H9 (cell line): Measurements from ENCODE around the gene PUS7. TPM values are rescaled to one million over a fixed set of nuclear protein-coding genes. Genes with fewer than 3 reads are reported as not detected.

Source experiments
- DNase-seq: peaks from one replicate; pipeline ENCODE4 v3.0.0-alpha.2; 2017
- H2AFZ ChIP-seq: one replicate; pipeline ENCODE4 v1.6.1; 2013; ENCODE audit warnings: mild to moderate bottlenecking, low read length, control low read depth, moderate library complexity
- H2AK5ac ChIP-seq: 2 replicates; pipeline ENCODE4 v1.6.1; 2013; ENCODE audit warnings: low read length, control low read depth, mixed read lengths; ENCODE audit not compliant: insufficient read length
- H2BK120ac ChIP-seq: one replicate; pipeline ENCODE4 v1.6.1; 2013; ENCODE audit warnings: low read depth, mild to moderate bottlenecking, low read length, control low read depth, inconsistent platforms; ENCODE audit not compliant: poor library complexity, severe bottlenecking
- H2BK12ac ChIP-seq: 2 replicates; pipeline ENCODE4 v1.6.1; 2013; ENCODE audit warnings: low read length, control low read depth, mixed read lengths, low read depth; ENCODE audit not compliant: insufficient read length
- H2BK15ac ChIP-seq: 2 replicates; pipeline ENCODE4 v1.6.1; 2013; ENCODE audit warnings: low read depth, low read length, control low read depth
- H2BK20ac ChIP-seq: one replicate; pipeline ENCODE4 v1.6.1; 2013; ENCODE audit warnings: low read depth, mild to moderate bottlenecking, low read length, control low read depth, inconsistent platforms; ENCODE audit not compliant: poor library complexity, severe bottlenecking
- H2BK5ac ChIP-seq: 2 replicates; pipeline ENCODE4 v1.6.1; 2013; ENCODE audit warnings: low read length, control low read depth, mixed read lengths; ENCODE audit not compliant: insufficient read length
- H3K14ac ChIP-seq: 2 replicates; pipeline ENCODE4 v1.6.1; 2013; ENCODE audit warnings: low read length, control low read depth; ENCODE audit not compliant: insufficient read depth
- H3K18ac ChIP-seq: 2 replicates; pipeline ENCODE4 v1.6.1; 2013; ENCODE audit warnings: low read depth, mild to moderate bottlenecking, mixed read lengths, low read length, control low read depth; ENCODE audit not compliant: insufficient read length
- H3K23ac ChIP-seq: 2 replicates; pipeline ENCODE4 v1.6.1; 2013; ENCODE audit warnings: low read length, control low read depth, mixed read lengths, low read depth; ENCODE audit not compliant: insufficient read length
- H3K23me2 ChIP-seq: 2 replicates; pipeline ENCODE4 v1.6.1; 2013; ENCODE audit warnings: low read depth, mild to moderate bottlenecking, mixed read lengths, low read length, control low read depth; ENCODE audit not compliant: insufficient read length, poor library complexity, severe bottlenecking
- H3K27ac ChIP-seq: 2 replicates; pipeline ENCODE4 v1.5.1; 2013; ENCODE audit warnings: low read length, control low read depth, mixed read lengths, low read depth; ENCODE audit not compliant: insufficient read length
- H3K27me3 ChIP-seq: 2 replicates; pipeline ENCODE4 v1.6.1; 2013; ENCODE audit warnings: low read length, control low read depth, inconsistent platforms; ENCODE audit not compliant: insufficient read depth
- H3K4ac ChIP-seq: 2 replicates; pipeline ENCODE4 v1.6.1; 2013; ENCODE audit warnings: low read depth, mild to moderate bottlenecking, control low read depth, inconsistent platforms, low read length, moderate library complexity
- H3K4me1 ChIP-seq: 2 replicates; pipeline ENCODE4 v1.6.1; 2013; ENCODE audit warnings: low read length, control low read depth, inconsistent platforms; ENCODE audit not compliant: insufficient read depth
- H3K4me2 ChIP-seq: 2 replicates; pipeline ENCODE4 v1.6.1; 2013; ENCODE audit warnings: low read length, control low read depth, mixed read lengths; ENCODE audit not compliant: insufficient read length, insufficient read depth
- H3K56ac ChIP-seq: 2 replicates; pipeline ENCODE4 v1.6.1; 2013; ENCODE audit warnings: low read depth, mild to moderate bottlenecking, mixed read lengths, low read length, control low read depth; ENCODE audit not compliant: insufficient read length
- H3K79me1 ChIP-seq: 2 replicates; pipeline ENCODE4 v1.6.1; 2013; ENCODE audit warnings: low read depth, mild to moderate bottlenecking, moderate library complexity, low read length, control low read depth, inconsistent platforms; ENCODE audit not compliant: insufficient read depth, poor library complexity, severe bottlenecking
- H3K79me2 ChIP-seq: 2 replicates; pipeline ENCODE4 v1.6.1; 2013; ENCODE audit warnings: low read length, control low read depth, inconsistent platforms; ENCODE audit not compliant: insufficient read depth
- H3K9ac ChIP-seq: 2 replicates; pipeline ENCODE4 v1.6.1; 2013; ENCODE audit warnings: low read length, control low read depth, mixed read lengths; ENCODE audit not compliant: insufficient read length; ENCODE audit errors: extremely low read depth
- H3K9me3 ChIP-seq: one replicate; pipeline ENCODE4 v1.6.1; 2013; ENCODE audit warnings: low read depth, low read length, inconsistent platforms; ENCODE audit not compliant: control insufficient read depth
- H3T11ph ChIP-seq: one replicate; pipeline ENCODE4 v1.6.1; 2013; ENCODE audit warnings: mild to moderate bottlenecking, low read length, control low read depth, inconsistent platforms
- H4K20me1 ChIP-seq: one replicate; pipeline ENCODE4 v1.6.1; 2013; ENCODE audit not compliant: control insufficient read depth, insufficient read length, insufficient read depth
- H4K5ac ChIP-seq: 2 replicates; pipeline ENCODE4 v1.6.1; 2013; ENCODE audit warnings: low read depth, mild to moderate bottlenecking, mixed read lengths, low read length, control low read depth; ENCODE audit not compliant: insufficient read length
- H4K8ac ChIP-seq: replicated peaks from 2 replicates; pipeline ENCODE4 v1.6.1; 2013; ENCODE audit warnings: low read length, control low read depth, mixed read lengths, low read depth; ENCODE audit not compliant: insufficient read length
- H4K91ac ChIP-seq: 2 replicates; pipeline ENCODE4 v1.6.1; 2013; ENCODE audit warnings: low read depth, mild to moderate bottlenecking, moderate library complexity, mixed read lengths, low read length, control low read depth; ENCODE audit not compliant: insufficient read length
- H3K27ac Mint-ChIP-seq, 3 experiments: 2 replicates in 2 of 3; 3 replicates in 1 of 3; pipeline ENCODE4 v1.8.0; 2020 to 2021; ENCODE audit warnings: mixed read lengths in 3 of 3, mild to moderate bottlenecking in 1 of 3, moderate library complexity in 1 of 3
- H3K27me3 Mint-ChIP-seq: 2 replicates; pipeline ENCODE4 v1.8.0; 2021; ENCODE audit warnings: low read depth, mild to moderate bottlenecking, moderate library complexity, mixed read lengths
- H3K36me3 Mint-ChIP-seq, 3 experiments: 2 replicates in 2 of 3; 3 replicates in 1 of 3; pipeline ENCODE4 v1.8.0; 2020 to 2021; ENCODE audit warnings: low read depth in 3 of 3, mixed read lengths in 3 of 3; ENCODE audit not compliant: insufficient read depth in 1 of 3
- H3K4me1 Mint-ChIP-seq, 2 experiments: 2 replicates each; pipeline ENCODE4 v1.8.0; 2020; ENCODE audit warnings: mixed read lengths in 2 of 2
- H3K4me3 Mint-ChIP-seq, 2 experiments: 2 replicates in 1 of 2; 3 replicates in 1 of 2; pipeline ENCODE4 v1.8.0; 2020 to 2021; ENCODE audit warnings: mild to moderate bottlenecking in 2 of 2, mixed read lengths in 2 of 2, moderate library complexity in 1 of 2
- H3K9me3 Mint-ChIP-seq, 2 experiments: 2 replicates in 1 of 2; 3 replicates in 1 of 2; pipeline ENCODE4 v1.8.0; 2020; ENCODE audit warnings: mild to moderate bottlenecking in 2 of 2, mixed read lengths in 2 of 2, moderate library complexity in 1 of 2
- WGBS: extraction: QIAGEN DNeasy Blood & Tissue Kit; methylation state at CpG from one replicate; pipeline ENCODE4 v1.1.7; 2013; ENCODE audit warnings: missing lambda C conversion rate, low lambda C conversion rate, mixed read lengths; ENCODE audit not compliant: insufficient read length; ENCODE audit errors: extremely low coverage; 5-methylcytosine and 5-hydroxymethylcytosine counted together
- total RNA-seq: library from RNA; stranded (reverse); gene quantifications from 2 replicates; pipeline ENCODE4 v1.2.1, GENCODE V29; 2021
- TF ChIP-seq, protein P1 (sequence below): fragments of 200-600 bp; sonication (generic); conservative IDR thresholded peaks from 3 replicates; pipeline ENCODE4 v1.8.0; 2021; ENCODE audit warnings: antibody characterized with exemption, mild to moderate bottlenecking

Gene PUS7
- total RNA-seq, 1 experiment from 2014 or later: 54.3 TPM

DNA sequence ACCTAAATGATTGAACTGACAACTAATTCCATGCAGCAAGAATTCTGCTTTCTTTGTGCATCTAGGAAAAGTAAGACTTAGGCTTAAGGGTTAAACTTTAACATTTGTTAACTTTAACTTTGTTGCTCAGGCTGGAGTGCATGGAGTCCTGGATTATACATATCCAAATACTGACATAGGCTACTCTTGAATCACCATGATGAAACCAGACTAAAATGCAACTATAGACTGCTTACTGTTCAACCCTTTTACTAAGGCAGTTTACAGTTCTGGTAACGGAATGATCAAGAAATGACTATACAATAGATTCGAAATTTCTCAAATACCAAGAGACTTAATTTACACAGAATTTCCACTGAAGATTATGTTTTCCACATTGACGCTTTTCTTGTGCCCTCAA, 52.0 kb downstream of the PUS7 start:
- no peaks in the 10 kb centered on the region for H3K9me3 Mint-ChIP-seq
- Histone ChIP-seq H2BK5ac (no peak overlapping the region), H4K5ac (no peak overlapping the region), H3K4me1 (no peaks in the 10 kb centered on the region), H3K4me2 (no peak overlapping the region), H3K27me3 (no peaks in the 10 kb centered on the region), H3K27ac (no peak overlapping the region), H2AFZ (no peak overlapping the region), H2BK120ac (no peak overlapping the region), H3K23ac (no peak overlapping the region), H3K56ac (no peak overlapping the region), H3K18ac (no peak overlapping the region), H3K9me3 (no peaks in the 10 kb centered on the region), H3K9ac (no peak overlapping the region), H4K8ac (no peak overlapping the region), H2BK20ac (no peak overlapping the region), H2AK5ac (no peak overlapping the region), H4K91ac (no peak overlapping the region), H3K79me2 (no peaks in the 10 kb centered on the region), H2BK12ac (no peak overlapping the region), H4K20me1 (no peaks in the 10 kb centered on the region), H3K14ac (no peak overlapping the region), H3K4ac (no peak overlapping the region), H2BK15ac (no peak overlapping the region), H3T11ph (no peak overlapping the region), H3K23me2 (no peaks in the 10 kb centered on the region), H3K79me1 (no peaks in the 10 kb centered on the region)
- no peak overlapping the region for H3K4me3 Mint-ChIP-seq
- H3K4me1 Mint-ChIP-seq: no peaks in the 10 kb centered on the region
- WGBS: no CpG with 5 or more reads among the region's 3 CpGs
- peaks cover 5 to 48% (median 13%) of the 10 kb centered on the region in 3 experiments; a peak in 6 of 7 replicates for H3K36me3 Mint-ChIP-seq
- TF ChIP-seq, protein P1, sequence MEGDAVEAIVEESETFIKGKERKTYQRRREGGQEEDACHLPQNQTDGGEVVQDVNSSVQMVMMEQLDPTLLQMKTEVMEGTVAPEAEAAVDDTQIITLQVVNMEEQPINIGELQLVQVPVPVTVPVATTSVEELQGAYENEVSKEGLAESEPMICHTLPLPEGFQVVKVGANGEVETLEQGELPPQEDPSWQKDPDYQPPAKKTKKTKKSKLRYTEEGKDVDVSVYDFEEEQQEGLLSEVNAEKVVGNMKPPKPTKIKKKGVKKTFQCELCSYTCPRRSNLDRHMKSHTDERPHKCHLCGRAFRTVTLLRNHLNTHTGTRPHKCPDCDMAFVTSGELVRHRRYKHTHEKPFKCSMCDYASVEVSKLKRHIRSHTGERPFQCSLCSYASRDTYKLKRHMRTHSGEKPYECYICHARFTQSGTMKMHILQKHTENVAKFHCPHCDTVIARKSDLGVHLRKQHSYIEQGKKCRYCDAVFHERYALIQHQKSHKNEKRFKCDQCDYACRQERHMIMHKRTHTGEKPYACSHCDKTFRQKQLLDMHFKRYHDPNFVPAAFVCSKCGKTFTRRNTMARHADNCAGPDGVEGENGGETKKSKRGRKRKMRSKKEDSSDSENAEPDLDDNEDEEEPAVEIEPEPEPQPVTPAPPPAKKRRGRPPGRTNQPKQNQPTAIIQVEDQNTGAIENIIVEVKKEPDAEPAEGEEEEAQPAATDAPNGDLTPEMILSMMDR: no peak
- no peaks in the 10 kb centered on the region for H3K27me3 Mint-ChIP-seq
- H3K27ac Mint-ChIP-seq: no peak overlapping the region
- DNase-seq: no peak
